GM10266 (cell line): ENCODE results near the gene SPATA46.

Experiments used
- DNase-seq: peaks from one replicate; pipeline ENCODE4 v3.0.0; 2012; ENCODE audit errors: extremely low spot score
- CTCF ChIP-seq: IDR thresholded peaks from 2 replicates; pipeline ENCODE4 v1.5.1; 2012; ENCODE audit warnings: mild to moderate bottlenecking, low read depth; ENCODE audit not compliant: control insufficient read depth, insufficient read depth; ENCODE audit errors: missing control alignments

Gene SPATA46

GRCh38 chr1:162366671-162367070, 10.0 kb downstream of the SPATA46 start:
- DNase-seq, result no peak
- TF ChIP-seq CTCF, result no peak

GRCh38 chr1:162366149-162366548, 10.5 kb downstream of the SPATA46 start:
- DNase-seq, result no peak
- TF ChIP-seq CTCF, result no peak

GRCh38 chr1:162365284-162366020, 11.2 kb downstream of the SPATA46 start:
- DNase-seq, result no peak
- TF ChIP-seq CTCF, result no peak

GRCh38 chr1:162364498-162364897, 12.2 kb downstream of the SPATA46 start:
- no peak for TF ChIP-seq CTCF
- no peak for DNase-seq

- TF ChIP-seq CTCF, result no peak
Measured at GRCh38 chr1:162363823-162364222, 12.8 kb downstream of the SPATA46 start.

GRCh38 chr1:162361349-162361748, 15.3 kb downstream of the SPATA46 start:
- DNase-seq, result no peak
- no peak for TF ChIP-seq CTCF

More at GRCh38 chr1:162363823-162364222, 12.8 kb downstream of the SPATA46 start:
- no peak for DNase-seq

GRCh38 chr1:162360874-162361260, 15.8 kb downstream of the SPATA46 start:
- no peak for DNase-seq
- TF ChIP-seq CTCF, result no peak
